Activated CD8-positive, alpha-beta T cell treated with anti-CD3 and anti-CD28 coated beads for 36 hours (primary cell): ENCODE data around the gene YKT6. TPM values are rescaled to one million over a fixed set of nuclear protein-coding genes. Genes with fewer than 3 reads are reported as not detected.

Experiments
- ATAC-seq: fragments of 200-7000 bp; cut with Tn5 transposase; one replicate; pipeline ENCODE4 v1.10.0; 2021; ENCODE audit warnings: mild to moderate bottlenecking, moderate library complexity
- CTCF ChIA-PET: fragments of 350-600 bp; sonication (Branson Sonifier 250); formaldehyde crosslinking; loops from one replicate; lab custom pipeline; 2021; ENCODE audit warnings: antibody characterized with exemption; lab: Charles Lee
- POLR2A ChIA-PET: fragments of 350-600 bp; sonication (Branson Sonifier 250); formaldehyde crosslinking; loops from one replicate; lab custom pipeline; 2021; ENCODE audit warnings: antibody characterized with exemption; lab: Charles Lee
- DNase-seq: peaks from one replicate; pipeline ENCODE4 v3.0.0-alpha.2; 2020
- H3K27ac Mint-ChIP-seq: one replicate; pipeline ENCODE4 v1.8.0; 2021; ENCODE audit warnings: mild to moderate bottlenecking, mixed read lengths
- H3K27me3 Mint-ChIP-seq: one replicate; pipeline ENCODE4 v1.8.0; 2021; ENCODE audit warnings: mixed read lengths
- H3K36me3 Mint-ChIP-seq: one replicate; pipeline ENCODE4 v1.8.0; 2021; ENCODE audit warnings: low read depth, mixed read lengths
- H3K4me1 Mint-ChIP-seq: one replicate; pipeline ENCODE4 v1.8.0; 2021; ENCODE audit warnings: low read depth, mixed read lengths
- H3K4me3 Mint-ChIP-seq: one replicate; pipeline ENCODE4 v1.8.0; 2021; ENCODE audit warnings: mild to moderate bottlenecking, moderate library complexity, mixed read lengths
- H3K9me3 Mint-ChIP-seq: one replicate; pipeline ENCODE4 v1.8.0; 2021; ENCODE audit warnings: mixed read lengths
- CTCF ChIP-seq: fragments of 200-600 bp; IDR thresholded peaks from one replicate; pipeline ENCODE4 v1.8.0; 2022; ENCODE audit warnings: antibody characterized with exemption, mild to moderate bottlenecking
- intact Hi-C: fragments of 100-400 bp; cut with micrococcal nuclease; formaldehyde crosslinking; loops from one replicate; pipeline ENCODE4 v1.10.0; 2022
- total RNA-seq, 2 experiments: library from RNA; stranded (reverse); gene quantifications; one replicate each; pipeline ENCODE4 v1.2.3, GENCODE V29; 2021

YKT6 gene
- total RNA-seq, 2 experiments from 2014 or later = 49.3 to 50.9 TPM

DNA sequence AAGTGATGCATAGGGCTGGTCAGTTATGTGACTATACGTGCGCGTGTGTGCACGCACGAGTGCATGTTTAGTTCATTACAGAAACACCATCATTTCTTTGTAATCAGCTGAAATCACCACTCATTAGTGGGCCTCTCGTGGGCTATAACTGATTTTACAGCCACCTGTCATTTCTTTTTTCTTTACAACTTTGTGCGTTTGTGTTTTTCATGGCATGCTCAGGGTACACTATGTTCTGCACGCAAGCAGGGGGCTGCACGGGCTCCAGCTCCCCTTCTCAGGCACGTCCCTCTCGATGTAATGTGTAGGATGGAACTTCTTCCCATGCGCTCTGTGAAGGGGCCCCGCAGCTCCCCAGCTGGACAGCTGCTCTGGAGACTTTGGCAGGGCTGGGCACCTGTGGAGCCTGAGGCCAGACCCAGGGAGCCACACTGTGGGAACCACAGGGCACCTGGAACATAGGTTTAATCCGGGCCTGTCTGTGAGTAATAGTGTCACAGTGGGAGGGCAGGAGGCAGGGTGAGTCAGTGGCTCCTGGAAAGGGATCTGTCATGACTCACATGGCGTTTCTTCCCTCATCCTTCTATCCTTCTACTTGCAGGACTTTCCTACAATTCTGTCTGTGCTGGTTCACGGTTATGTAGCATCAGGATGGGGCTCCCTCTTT lies 16.4 kb upstream of the YKT6 start:
- CTCF ChIA-PET = no interaction called here
- DNase-seq (no peak), ATAC-seq (no peak)
- intact Hi-C loops = no loop called here
- Mint-ChIP-seq H3K9me3 (peaks cover 7% of the 10 kb centered on the region), H3K27ac (no peak overlapping the region), H3K4me3 (no peak overlapping the region), H3K27me3 (no peaks in the 10 kb centered on the region), H3K36me3 (no peaks in the 10 kb centered on the region), H3K4me1 (no peaks in the 10 kb centered on the region)
- POLR2A ChIA-PET = no interaction called here
- TF ChIP-seq CTCF = no peak

GRCh38 chr7:44184873-44185446 lies 15.8 kb upstream of the YKT6 start:
- Mint-ChIP-seq H3K27me3 (no peaks in the 10 kb centered on the region), H3K9me3 (peaks cover 7% of the 10 kb centered on the region), H3K27ac (no peak overlapping the region), H3K4me3 (no peak overlapping the region), H3K4me1 (no peaks in the 10 kb centered on the region), H3K36me3 (no peaks in the 10 kb centered on the region)
- TF ChIP-seq CTCF = no peak
- ChIA-PET POLR2A (no interaction called here), CTCF (no interaction called here)
- intact Hi-C loops = no loop called here
- no peak for ATAC-seq
- no peak for DNase-seq

DNA sequence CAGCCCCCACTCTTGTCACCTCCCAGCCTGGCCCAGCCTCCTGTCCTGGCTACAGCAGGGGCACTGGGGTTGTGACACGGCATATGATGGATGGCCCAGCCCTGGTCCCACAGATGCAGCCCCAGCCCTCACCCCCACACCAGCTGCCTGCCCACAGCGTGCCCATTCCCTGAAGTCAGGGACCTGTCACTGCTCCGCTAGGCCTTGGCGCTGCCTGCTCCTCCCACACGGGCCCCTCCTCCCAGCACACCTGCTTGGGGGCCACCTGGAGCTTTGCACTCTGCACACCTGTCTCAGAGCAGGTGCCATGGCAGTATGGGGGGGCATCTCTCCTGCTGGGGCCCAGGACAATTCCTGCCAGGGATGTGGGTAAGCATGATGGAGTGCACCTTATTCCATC lies 15.0 kb upstream of the YKT6 start:
- Mint-ChIP-seq H3K4me1 (no peaks in the 10 kb centered on the region), H3K27me3 (no peaks in the 10 kb centered on the region), H3K4me3 (no peak overlapping the region), H3K9me3 (peaks cover 7% of the 10 kb centered on the region), H3K27ac (no peak overlapping the region), H3K36me3 (no peaks in the 10 kb centered on the region)
- ChIA-PET POLR2A (no interaction called here), CTCF (interaction anchor here (1.3 kb wide), 1 partner anchor 11 kb away, joined by 5 read pairs; no protein-coding TSS in a partner anchor)
- intact Hi-C loops = no loop called here
- ATAC-seq (no peak), DNase-seq (no peak)
- TF ChIP-seq CTCF = no peak

DNA sequence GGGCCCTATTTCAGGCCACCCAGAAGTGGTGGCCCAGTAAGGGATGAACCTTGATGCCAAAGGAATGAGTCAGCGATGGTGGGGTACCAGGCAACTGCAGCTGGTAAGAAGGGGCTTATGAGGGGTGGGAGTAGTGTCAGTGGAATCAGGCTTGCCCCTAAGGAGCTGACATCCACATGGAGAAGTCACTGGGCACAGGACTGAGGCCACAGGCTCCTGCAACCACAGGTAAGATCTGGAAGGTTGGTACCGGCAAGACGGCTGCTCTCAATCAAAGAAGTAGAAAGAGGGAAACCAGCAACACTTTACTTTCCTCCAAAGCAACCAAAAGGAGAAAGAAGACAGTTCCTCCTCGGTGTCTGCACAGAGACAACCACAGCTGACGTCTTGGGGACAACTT lies 14.0 kb upstream of the YKT6 start:
- ATAC-seq (no peak), DNase-seq (no peak)
- POLR2A ChIA-PET = no interaction called here
- Mint-ChIP-seq H3K27me3 (peaks cover 2% of the 10 kb centered on the region), H3K27ac (no peak overlapping the region), H3K4me1 (no peaks in the 10 kb centered on the region), H3K4me3 (no peak overlapping the region), H3K36me3 (no peaks in the 10 kb centered on the region), H3K9me3 (peaks cover 7% of the 10 kb centered on the region)
- intact Hi-C loops = no loop called here
- CTCF ChIA-PET = interaction anchor here (1.0 to 1.3 kb wide), 2 partner anchors 10 to 54 kb away, joined by 3 to 5 read pairs; no protein-coding TSS in a partner anchor
- no peak for TF ChIP-seq CTCF

- ChIA-PET POLR2A (no interaction called here), CTCF (no interaction called here)
- ATAC-seq = no peak
- Mint-ChIP-seq H3K4me3 (no peak overlapping the region), H3K9me3 (peaks cover 4% of the 10 kb centered on the region), H3K4me1 (no peaks in the 10 kb centered on the region), H3K27me3 (peaks cover 4% of the 10 kb centered on the region), H3K36me3 (no peaks in the 10 kb centered on the region), H3K27ac (no peak overlapping the region)
- no peak for TF ChIP-seq CTCF
- intact Hi-C loops = no loop called here
- DNase-seq = no peak
These were observed 13.0 kb upstream of the YKT6 start for GRCh38 chr7:44187636-44188416.
